Mesenchymal stem cell (in vitro differentiated cells and primary cell): Measurements from ENCODE around the gene CHPF.

Experiments
- DNase-seq: peaks from one replicate; pipeline ENCODE4 v3.0.0-alpha.2; 2013
- H2AFZ ChIP-seq: one replicate; pipeline ENCODE4 v1.6.1; 2013; ENCODE audit warnings: low read depth, mild to moderate bottlenecking, control low read depth, inconsistent platforms, low read length, moderate library complexity
- H2AK5ac ChIP-seq: 2 replicates; pipeline ENCODE4 v1.6.1; 2013; ENCODE audit warnings: low read length, moderate library complexity, mild to moderate bottlenecking, inconsistent platforms; ENCODE audit not compliant: severe bottlenecking
- H2BK120ac ChIP-seq: one replicate; pipeline ENCODE4 v1.6.1; 2013; ENCODE audit warnings: low read depth, mild to moderate bottlenecking, inconsistent platforms, low read length, moderate library complexity
- H2BK12ac ChIP-seq, 2 experiments: one replicate each; pipeline ENCODE4 v1.6.1; 2013; ENCODE audit warnings: inconsistent platforms in 2 of 2, low read length in 2 of 2, mild to moderate bottlenecking in 2 of 2, moderate library complexity in 2 of 2, control low read depth in 1 of 2
- H2BK15ac ChIP-seq: one replicate; pipeline ENCODE4 v1.6.1; 2013; ENCODE audit warnings: mild to moderate bottlenecking, low read depth, inconsistent platforms; ENCODE audit not compliant: poor library complexity, severe bottlenecking
- H2BK5ac ChIP-seq: 2 replicates; pipeline ENCODE4 v1.6.1; 2013; ENCODE audit warnings: low read depth, mild to moderate bottlenecking, low read length, control low read depth, inconsistent platforms; ENCODE audit not compliant: poor library complexity, severe bottlenecking
- H3K14ac ChIP-seq, 2 experiments: one replicate each; pipeline ENCODE4 v1.6.1; 2013; ENCODE audit warnings: inconsistent platforms in 2 of 2, low read length in 2 of 2, control low read depth in 1 of 2, mild to moderate bottlenecking in 1 of 2, moderate library complexity in 1 of 2
- H3K18ac ChIP-seq, 2 experiments: one replicate each; pipeline ENCODE4 v1.6.1; 2013; ENCODE audit warnings: inconsistent platforms in 2 of 2, low read length in 2 of 2, control low read depth in 1 of 2, low read depth in 1 of 2, mild to moderate bottlenecking in 1 of 2
- H3K23ac ChIP-seq, 2 experiments: one replicate each; pipeline ENCODE4 v1.6.1; 2013; ENCODE audit warnings: inconsistent platforms in 2 of 2, low read length in 2 of 2, mild to moderate bottlenecking in 2 of 2, moderate library complexity in 2 of 2, control low read depth in 1 of 2
- H3K27ac ChIP-seq: 2 replicates; pipeline ENCODE4 v1.5.1; 2013; ENCODE audit warnings: mild to moderate bottlenecking, moderate library complexity, low read length, control low read depth, inconsistent platforms; ENCODE audit not compliant: poor library complexity, severe bottlenecking
- H3K27me3 ChIP-seq, 2 experiments: 2 replicates each; pipeline versions ENCODE4 v1.6.1 to v1.7.0; 2013; ENCODE audit warnings: low read length in 2 of 2, mild to moderate bottlenecking in 2 of 2, moderate library complexity in 2 of 2, control low read depth in 1 of 2, inconsistent platforms in 1 of 2; ENCODE audit not compliant: control insufficient read depth in 1 of 2, insufficient read depth in 1 of 2
- H3K36me3 ChIP-seq, 2 experiments: 2 replicates each; pipeline versions ENCODE4 v1.6.1 to v1.7.0; 2013; ENCODE audit warnings: low read length in 2 of 2, control low read depth in 1 of 2, inconsistent platforms in 1 of 2, low read depth in 1 of 2, mild to moderate bottlenecking in 1 of 2; ENCODE audit not compliant: insufficient read depth in 2 of 2, control insufficient read depth in 1 of 2
- H3K4ac ChIP-seq, 2 experiments: one replicate each; pipeline ENCODE4 v1.6.1; 2013; ENCODE audit warnings: inconsistent platforms in 2 of 2, low read length in 2 of 2, mild to moderate bottlenecking in 2 of 2, moderate library complexity in 2 of 2, control low read depth in 1 of 2, low read depth in 1 of 2
- H3K4me1 ChIP-seq: 2 replicates; pipeline ENCODE4 v1.6.1; 2013; ENCODE audit warnings: low read depth, low read length, control low read depth; ENCODE audit not compliant: control insufficient read depth, insufficient read depth
- H3K4me2 ChIP-seq: 2 replicates; pipeline ENCODE4 v1.6.1; 2013; ENCODE audit warnings: low read length, mild to moderate bottlenecking, inconsistent platforms; ENCODE audit not compliant: poor library complexity, severe bottlenecking
- H3K4me3 ChIP-seq, 2 experiments: 2 replicates each; pipeline versions ENCODE4 v1.5.1 to v1.7.0; 2013; ENCODE audit warnings: low read length in 2 of 2, mild to moderate bottlenecking in 2 of 2, control low read depth in 1 of 2, low read depth in 1 of 2; ENCODE audit not compliant: insufficient read depth in 1 of 2
- H3K79me1 ChIP-seq: replicated peaks from 2 replicates; pipeline ENCODE4 v1.6.1; 2013; ENCODE audit warnings: mild to moderate bottlenecking, control low read depth, low read length, inconsistent platforms; ENCODE audit not compliant: poor library complexity, severe bottlenecking
- H3K9ac ChIP-seq: 2 replicates; pipeline ENCODE4 v1.7.0; 2013; ENCODE audit warnings: mild to moderate bottlenecking, low read length, moderate library complexity
- H3K9me3 ChIP-seq: 2 replicates; pipeline ENCODE4 v1.7.0; 2013; ENCODE audit warnings: mild to moderate bottlenecking, low read length; ENCODE audit not compliant: control insufficient read depth
- H4K8ac ChIP-seq: one replicate; pipeline ENCODE4 v1.6.1; 2013; ENCODE audit warnings: inconsistent platforms, mild to moderate bottlenecking, low read length, moderate library complexity
- H4K91ac ChIP-seq: one replicate; pipeline ENCODE4 v1.6.1; 2013; ENCODE audit warnings: mild to moderate bottlenecking, low read length, inconsistent platforms
- WGBS: methylation state at CpG from one replicate; pipeline ENCODE4 v1.1.7; 2013; ENCODE audit warnings: mixed read lengths; 5-methylcytosine and 5-hydroxymethylcytosine counted together

CHPF gene

DNA sequence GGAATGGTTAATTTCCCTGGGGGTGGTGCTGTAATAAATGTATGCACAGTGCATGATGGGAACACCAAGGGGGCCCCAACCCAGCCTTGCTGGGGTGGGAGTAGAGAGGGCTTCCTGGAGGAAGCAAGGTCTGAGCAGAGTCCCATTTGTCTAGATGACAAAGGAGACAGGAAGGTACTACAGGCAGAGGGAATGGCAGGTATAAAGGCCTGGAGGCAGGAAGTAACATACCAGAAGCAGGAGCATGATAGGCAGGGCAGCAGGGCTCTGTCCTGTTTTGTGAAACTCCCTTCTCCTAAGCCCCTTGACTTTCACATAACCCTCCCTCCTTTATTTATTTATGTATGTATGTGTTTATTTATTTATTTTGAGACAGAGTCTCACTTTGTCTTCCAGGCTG is 41.0 kb downstream of the CHPF start:
- no peak overlapping the region for H3K23ac ChIP-seq
- H2AK5ac ChIP-seq, result no peak overlapping the region
- no peak overlapping the region for H3K4me3 ChIP-seq
- no peak overlapping the region for H2BK120ac ChIP-seq
- H4K91ac ChIP-seq, result no peak overlapping the region
- H4K8ac ChIP-seq, result no peak overlapping the region
- H3K79me1 ChIP-seq, result peaks cover 26% of the 10 kb centered on the region
- H2AFZ ChIP-seq, result no peak overlapping the region
- H3K4me2 ChIP-seq, result no peak overlapping the region
- peaks cover 25% of the 10 kb centered on the region for H3K4me1 ChIP-seq
- H2BK12ac ChIP-seq, result no peak overlapping the region
- H3K27me3 ChIP-seq, result peaks cover 0 to under 1% of the 10 kb centered on the region in 2 experiments
- no peak overlapping the region for H3K4ac ChIP-seq
- H3K36me3 ChIP-seq, result peaks cover 54 to 57% of the 10 kb centered on the region in 2 experiments
- no peaks in the 10 kb centered on the region for H3K9me3 ChIP-seq
- DNase-seq, result no peak
- no peak overlapping the region for H3K14ac ChIP-seq
- H3K18ac ChIP-seq, result no peak overlapping the region
- no peak overlapping the region for H3K27ac ChIP-seq
- no peak overlapping the region for H2BK15ac ChIP-seq
- H3K9ac ChIP-seq, result no peak overlapping the region
- H2BK5ac ChIP-seq, result no peak overlapping the region

DNA sequence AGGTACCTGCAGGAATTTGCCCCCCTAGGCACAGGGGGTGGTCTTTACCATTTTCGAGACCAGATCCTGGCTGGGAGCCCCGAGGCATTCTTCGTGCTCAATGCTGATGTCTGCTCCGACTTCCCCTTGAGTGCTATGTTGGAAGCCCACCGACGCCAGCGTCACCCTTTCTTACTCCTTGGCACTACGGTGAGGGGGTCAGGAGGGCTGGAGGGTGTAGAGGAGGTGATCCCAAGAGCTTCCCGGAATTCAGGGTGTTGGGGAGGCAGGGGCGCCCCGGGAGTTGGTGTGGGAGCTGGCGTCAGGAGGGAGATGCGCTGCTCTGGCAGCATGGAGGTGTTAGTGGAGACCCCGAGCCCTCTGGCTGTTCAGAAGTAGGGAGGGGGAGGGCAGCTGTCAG is 41.8 kb downstream of the CHPF start:
- H3K4me2 ChIP-seq, result no peak overlapping the region
- no peak overlapping the region for H3K4me3 ChIP-seq
- H2BK120ac ChIP-seq, result no peak overlapping the region
- H3K79me1 ChIP-seq, result peaks cover 26% of the 10 kb centered on the region
- H2BK12ac ChIP-seq, result no peak overlapping the region
- H2AK5ac ChIP-seq, result no peak overlapping the region
- no peak overlapping the region for H3K14ac ChIP-seq
- no peak overlapping the region for H3K23ac ChIP-seq
- no peak overlapping the region for H4K8ac ChIP-seq
- H3K4ac ChIP-seq, result no peak overlapping the region
- peaks cover 50 to 51% of the 10 kb centered on the region in 2 experiments for H3K36me3 ChIP-seq
- H2AFZ ChIP-seq, result no peak overlapping the region
- no peak for DNase-seq
- H4K91ac ChIP-seq, result no peak overlapping the region
- peaks cover 31% of the 10 kb centered on the region for H3K4me1 ChIP-seq
- no peak overlapping the region for H2BK15ac ChIP-seq
- WGBS, result 97% methylated on average over 14 of the region's 14 CpGs
- no peak overlapping the region for H3K18ac ChIP-seq
- no peak overlapping the region for H3K27ac ChIP-seq
- H3K9me3 ChIP-seq, result no peaks in the 10 kb centered on the region
- H3K27me3 ChIP-seq, result peaks cover 0 to 8% of the 10 kb centered on the region in 2 experiments
- H2BK5ac ChIP-seq, result no peak overlapping the region
- no peak overlapping the region for H3K9ac ChIP-seq

DNA sequence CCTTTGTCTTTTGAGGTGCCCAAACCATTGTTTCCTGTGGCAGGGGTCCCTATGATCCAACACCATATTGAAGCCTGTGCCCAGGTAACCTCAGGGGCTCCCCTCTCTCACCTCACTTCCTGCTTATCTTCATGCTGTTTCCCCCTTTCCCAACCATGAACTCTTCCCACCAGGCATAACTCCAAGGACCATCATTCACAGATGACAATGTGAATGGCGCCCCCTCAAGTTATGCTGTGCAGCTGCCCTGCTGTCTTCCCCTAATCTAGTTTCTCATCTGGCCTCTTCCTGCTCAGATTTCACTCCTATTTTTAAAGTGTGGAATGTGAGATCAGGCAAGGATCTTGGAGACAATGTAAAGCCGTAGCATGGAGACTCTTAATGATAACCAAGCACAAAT is 43.5 kb downstream of the CHPF start:
- WGBS, result 90% methylated on average over 2 of the region's 2 CpGs
- H3K79me1 ChIP-seq, result peaks cover 26% of the 10 kb centered on the region
- H3K27ac ChIP-seq, result no peak overlapping the region
- H3K4me1 ChIP-seq, result peaks cover 32% of the 10 kb centered on the region
- no peak overlapping the region for H2BK120ac ChIP-seq
- H3K27me3 ChIP-seq, result peaks cover 0 to 25% of the 10 kb centered on the region in 2 experiments
- no peak overlapping the region for H3K23ac ChIP-seq
- no peak overlapping the region for H4K91ac ChIP-seq
- H3K4me3 ChIP-seq, result peak overlapping the region in 1 of 2 experiments; percentile 91
- no peak overlapping the region for H3K14ac ChIP-seq
- H2BK12ac ChIP-seq, result no peak overlapping the region
- H2AFZ ChIP-seq, result no peak overlapping the region
- H3K9me3 ChIP-seq, result no peaks in the 10 kb centered on the region
- H2BK5ac ChIP-seq, result no peak overlapping the region
- H3K36me3 ChIP-seq, result peaks cover 35 to 36% of the 10 kb centered on the region in 2 experiments
- H3K18ac ChIP-seq, result peak overlapping the region in 1 of 2 experiments; percentile 34
- no peak overlapping the region for H4K8ac ChIP-seq
- H3K9ac ChIP-seq, result peak overlapping the region; percentile 96
- peak; percentile 30 for DNase-seq
- H3K4ac ChIP-seq, result no peak overlapping the region
- no peak overlapping the region for H3K4me2 ChIP-seq
- H2AK5ac ChIP-seq, result no peak overlapping the region
- H2BK15ac ChIP-seq, result peak overlapping the region; percentile 70

DNA sequence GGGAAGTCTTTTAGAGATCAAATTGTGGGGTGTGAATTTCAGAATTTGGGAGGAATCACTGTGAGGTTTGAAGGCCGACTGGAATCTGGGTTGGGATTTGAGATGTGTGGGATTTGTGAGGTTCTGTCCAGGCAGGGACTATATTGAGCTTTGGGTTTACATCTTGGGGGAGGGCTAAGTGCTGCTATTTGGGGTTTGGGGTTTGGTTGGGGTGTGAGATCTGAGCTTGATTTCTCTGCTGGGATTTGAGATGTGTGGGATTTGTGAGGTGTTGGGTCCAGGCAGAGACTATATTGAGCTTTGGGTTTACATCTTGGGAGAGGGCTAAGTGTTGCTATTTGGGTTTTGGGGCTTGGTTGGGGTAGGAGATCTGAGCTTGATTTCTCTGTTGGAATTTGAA is 44.1 kb downstream of the CHPF start:
- Histone ChIP-seq H2BK120ac (peak overlapping the region; percentile 23), H3K9me3 (no peaks in the 10 kb centered on the region), H3K4me1 (peaks cover 32% of the 10 kb centered on the region), H3K14ac (peak overlapping the region in 1 of 2 experiments; percentile 49), H2BK5ac (no peak overlapping the region), H3K27me3 (peaks cover 0 to 31% of the 10 kb centered on the region in 2 experiments), H3K79me1 (peaks cover 25% of the 10 kb centered on the region), H2AFZ (no peak overlapping the region), H3K18ac (peak overlapping the region in 1 of 2 experiments; percentile 34), H3K4me3 (peak overlapping the region in 1 of 2 experiments; percentile 91), H3K27ac (no peak overlapping the region), H3K36me3 (peaks cover 29 to 30% of the 10 kb centered on the region in 2 experiments), H3K9ac (peak overlapping the region; percentile 96), H3K4ac (no peak overlapping the region), H2BK12ac (peak overlapping the region in 1 of 2 experiments; percentile 58), H4K91ac (no peak overlapping the region), H3K4me2 (peak overlapping the region; percentile 69), H3K23ac (no peak overlapping the region), H2AK5ac (peak overlapping the region; percentile 50), H2BK15ac (no peak overlapping the region), H4K8ac (no peak overlapping the region)
- no peak for DNase-seq
- 70% methylated on average over 1 of the region's 1 CpG for WGBS
